Cerebellar nuclear complex (tissue), 1 donor: ENCODE measurements around the gene TCEA2.
A peak's percentile ranks its signal among the peaks of the same experiment; 100 is the strongest.
"Not testable (repeated sequence)": the region's sequence is repeated elsewhere in the genome, so short reads cannot be mapped to it uniquely, and the experiment has no call there.

Experiments used
- DNase-seq, 2 experiments: peaks; one replicate each; lab custom pipeline; 2025; lab: John Stamatoyannopoulos, UW

TCEA2 gene

DNA sequence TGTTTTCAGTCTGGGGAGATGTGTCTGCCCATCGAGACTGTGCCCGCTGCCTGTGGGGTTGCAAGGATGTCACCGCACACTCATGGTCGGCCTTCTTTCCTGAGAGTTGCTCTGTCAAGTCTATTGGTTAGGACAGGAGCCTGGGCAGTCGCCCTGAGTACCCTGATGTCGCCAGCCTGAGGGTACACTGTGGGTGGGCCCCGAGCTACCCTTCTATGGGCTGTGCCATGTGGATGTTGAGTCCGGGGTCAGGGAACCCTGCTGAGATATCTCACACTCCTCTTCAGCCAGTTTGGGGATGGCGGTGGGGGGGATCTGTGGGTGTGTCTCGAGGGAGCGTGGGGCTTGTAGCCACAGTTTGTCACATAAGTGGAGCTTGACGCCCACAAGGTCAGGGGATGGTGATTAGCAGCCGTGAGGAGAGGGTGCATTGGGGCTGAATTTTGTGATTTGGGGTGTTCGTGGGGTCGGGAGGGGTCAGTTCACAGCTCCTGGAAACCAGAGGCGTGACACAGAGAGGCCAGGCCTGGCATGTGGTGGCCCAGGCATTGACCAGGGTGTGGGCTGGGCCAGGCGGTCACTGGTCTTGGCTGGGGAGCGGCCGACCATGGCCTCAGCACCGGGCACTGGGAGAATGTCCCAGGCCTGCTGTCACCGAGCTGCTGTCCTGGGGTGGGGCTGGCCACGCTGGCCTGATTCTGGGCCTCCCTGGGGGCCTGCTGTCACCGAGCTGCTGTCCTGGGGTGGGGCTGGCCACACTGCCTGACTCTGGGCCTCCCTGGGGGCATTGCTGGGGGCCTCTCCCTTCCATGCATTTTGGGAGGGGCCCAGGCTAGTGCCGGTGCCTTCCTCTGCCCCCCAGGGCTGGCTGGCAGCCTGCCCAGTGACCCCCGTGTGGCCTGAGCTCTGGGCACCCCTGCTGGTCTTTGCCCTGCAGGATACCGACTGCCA lies 46.0 kb downstream of the TCEA2 start:
- no peak for DNase-seq

DNA sequence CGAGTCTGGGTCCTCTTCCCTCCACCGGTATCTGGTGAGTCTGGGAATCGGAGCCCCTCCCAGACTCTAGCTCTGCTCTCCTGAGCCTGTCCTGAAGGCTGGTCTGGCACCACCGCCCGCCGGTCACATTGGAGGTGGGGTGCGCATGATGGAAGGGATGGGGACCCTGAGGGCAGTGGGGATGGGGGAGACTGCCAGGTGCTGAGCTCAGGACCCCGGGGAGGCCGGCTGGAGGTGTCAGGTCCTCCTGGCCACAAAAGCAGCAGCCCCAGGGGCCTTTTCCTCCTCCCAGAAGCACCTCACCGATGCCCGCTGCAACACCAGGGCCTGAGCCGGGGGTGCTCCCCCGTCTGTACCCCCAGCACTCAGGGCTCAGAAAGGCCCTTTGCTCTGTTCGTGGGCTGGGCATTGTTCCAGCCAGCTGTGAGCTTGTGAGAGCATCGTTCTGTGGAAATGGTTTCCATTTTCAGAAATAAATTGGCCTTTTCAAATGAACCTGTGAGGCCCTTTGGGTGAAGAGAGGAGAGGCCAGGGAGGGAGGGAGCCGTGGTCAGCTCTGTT lies 46.9 kb downstream of the TCEA2 start:
- no peak for DNase-seq

DNA sequence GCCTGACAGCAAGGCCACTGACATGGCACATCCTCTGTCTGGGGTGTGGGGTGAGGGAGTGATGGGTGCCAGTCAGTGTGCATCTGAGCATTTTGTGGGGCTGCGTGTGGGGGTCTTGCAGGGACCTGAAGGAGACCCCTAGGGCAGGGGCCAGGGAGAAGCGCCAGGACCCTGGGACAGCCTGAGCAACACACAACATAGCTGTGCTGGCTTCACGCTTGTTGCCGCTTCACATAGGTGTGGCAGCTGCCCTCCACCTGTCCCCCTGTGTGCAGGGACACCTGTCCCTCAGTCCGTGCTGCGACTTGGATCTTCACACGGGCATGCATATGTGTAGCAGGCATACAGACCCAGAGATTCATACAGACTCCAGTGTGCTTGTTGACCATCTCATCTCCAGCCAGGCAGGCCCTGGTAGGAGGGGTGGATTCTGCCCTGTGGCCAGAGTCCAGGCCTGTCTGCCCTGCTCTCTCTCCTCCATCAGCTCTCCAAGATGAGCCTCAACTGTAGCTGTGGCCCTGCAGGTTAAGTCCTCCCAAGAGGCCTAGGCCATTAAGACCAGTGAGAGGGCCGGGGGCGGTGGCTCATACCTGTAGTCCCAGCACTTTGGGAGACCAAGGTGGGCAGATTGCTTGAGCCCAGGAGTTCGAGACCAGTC lies 47.5 kb downstream of the TCEA2 start:
- DNase-seq: no peak

DNA sequence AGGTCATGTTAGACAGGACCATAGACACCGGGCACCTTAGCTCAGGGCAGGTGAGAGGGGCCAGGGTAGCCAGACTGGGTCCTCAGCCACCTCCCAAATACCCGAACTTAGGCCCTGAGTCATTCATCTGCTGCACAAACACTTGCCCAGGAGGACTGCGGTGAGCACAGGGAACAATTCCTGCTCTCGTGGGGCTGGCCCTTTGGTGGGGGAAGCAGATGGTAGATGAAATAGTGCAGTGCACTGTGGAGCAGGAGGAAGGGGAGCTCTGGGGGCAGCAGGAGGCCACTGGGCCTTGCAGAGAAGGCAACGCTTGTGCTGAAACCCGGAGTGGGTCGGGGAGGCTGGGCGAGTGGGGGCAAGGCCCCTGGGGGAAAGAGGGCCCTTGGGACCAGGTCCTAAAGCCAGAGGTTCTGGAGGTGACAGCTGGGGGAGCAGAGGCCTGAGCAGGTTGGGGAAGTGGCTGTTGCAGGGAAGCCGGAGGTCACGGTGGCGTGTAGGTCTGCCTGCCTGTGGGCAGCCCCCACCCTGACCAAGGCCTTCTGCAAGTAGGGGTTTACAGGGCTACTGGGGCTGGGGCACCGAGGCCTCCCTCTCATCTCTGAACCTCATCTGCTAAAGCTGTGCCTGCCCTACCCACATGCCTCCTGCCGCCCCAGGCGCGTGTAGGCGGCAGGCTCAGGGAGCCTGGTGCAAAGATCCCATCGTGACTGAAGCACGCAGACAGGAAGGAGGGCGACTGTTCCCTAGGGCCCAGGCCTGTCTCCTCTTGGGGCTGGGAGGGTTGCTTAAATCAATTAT lies 49.0 kb downstream of the TCEA2 start:
- DNase-seq: no peak

DNA sequence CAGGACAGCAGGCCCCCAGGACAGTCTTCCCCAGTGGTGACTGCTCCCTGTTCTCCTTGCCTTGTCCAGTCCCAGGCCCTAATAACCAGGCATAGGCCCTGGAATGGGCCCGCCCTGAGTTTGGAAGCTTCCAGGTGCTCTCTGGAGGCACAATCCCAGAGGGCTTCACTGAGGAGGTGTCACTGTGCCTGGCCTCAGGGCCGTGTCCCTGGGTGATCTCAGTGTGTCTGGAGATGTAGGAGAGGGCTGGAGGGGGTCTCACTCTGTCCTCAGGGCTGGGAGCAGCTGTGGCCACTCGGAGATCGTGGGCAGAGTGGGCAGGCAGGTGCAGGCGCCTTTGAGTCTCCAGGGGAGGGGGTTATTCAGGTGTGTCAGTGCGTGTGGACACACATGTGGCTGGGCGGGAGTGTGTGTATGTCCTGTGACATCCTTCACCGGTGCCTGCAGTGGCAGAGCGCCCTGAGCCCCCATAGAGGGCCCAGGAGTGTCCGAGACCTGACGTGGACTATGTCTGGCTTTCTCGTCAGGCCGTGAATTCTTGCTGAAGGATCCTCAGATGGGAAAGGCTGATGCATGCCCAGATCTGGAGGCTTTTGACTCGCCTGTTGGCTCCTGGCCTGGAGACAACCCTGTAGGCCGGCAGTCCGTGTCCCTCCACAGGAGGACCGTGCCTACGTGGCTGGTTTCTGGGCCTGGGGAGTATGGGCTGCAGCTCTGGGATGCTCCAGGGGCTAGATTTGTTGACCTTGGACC lies 49.9 kb downstream of the TCEA2 start:
- no peak for DNase-seq

DNA sequence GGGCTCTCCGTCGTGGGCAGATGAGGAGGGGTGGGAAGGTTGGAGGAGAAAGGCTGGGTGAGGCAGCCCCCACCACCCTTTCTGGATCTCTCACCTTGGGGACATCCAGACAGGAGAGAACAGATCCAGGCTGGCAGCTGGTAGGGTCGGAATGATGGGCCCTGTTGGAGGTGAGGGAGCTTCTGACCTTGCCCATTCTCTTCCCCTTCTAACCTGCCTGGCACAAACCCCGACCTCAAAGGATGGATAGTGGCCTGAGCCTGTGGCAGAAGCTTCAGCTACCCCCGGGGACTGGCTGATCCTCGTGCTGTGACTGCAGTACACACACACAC lies 50.4 kb downstream of the TCEA2 start:
- no peak for DNase-seq

DNA sequence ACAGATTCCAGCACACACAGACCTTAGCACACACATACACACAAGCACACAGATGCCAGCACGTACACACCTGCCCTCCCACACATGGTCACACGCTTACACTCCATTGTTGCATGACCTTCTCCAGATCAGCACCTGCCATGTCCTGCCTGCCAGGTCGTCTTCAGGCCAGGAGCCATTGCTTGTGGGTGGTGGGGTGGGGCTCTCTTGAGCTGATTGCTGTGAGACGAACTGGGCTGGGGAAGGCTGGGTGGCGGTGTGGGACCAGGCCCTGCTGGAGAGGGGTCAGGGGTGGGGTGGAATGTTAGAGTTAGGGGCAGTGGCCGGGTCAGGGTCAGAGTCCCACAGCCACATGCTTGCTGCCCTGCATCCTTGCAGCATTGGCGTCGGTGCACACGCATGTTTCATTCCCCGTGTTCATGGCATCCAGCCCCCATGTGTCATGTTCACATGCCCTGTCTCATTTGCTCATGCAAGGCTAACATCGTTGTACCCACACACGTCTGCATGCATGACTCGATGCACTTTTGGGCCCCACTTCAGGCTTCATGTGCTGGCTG lies 50.9 kb downstream of the TCEA2 start:
- no peak for DNase-seq

DNA sequence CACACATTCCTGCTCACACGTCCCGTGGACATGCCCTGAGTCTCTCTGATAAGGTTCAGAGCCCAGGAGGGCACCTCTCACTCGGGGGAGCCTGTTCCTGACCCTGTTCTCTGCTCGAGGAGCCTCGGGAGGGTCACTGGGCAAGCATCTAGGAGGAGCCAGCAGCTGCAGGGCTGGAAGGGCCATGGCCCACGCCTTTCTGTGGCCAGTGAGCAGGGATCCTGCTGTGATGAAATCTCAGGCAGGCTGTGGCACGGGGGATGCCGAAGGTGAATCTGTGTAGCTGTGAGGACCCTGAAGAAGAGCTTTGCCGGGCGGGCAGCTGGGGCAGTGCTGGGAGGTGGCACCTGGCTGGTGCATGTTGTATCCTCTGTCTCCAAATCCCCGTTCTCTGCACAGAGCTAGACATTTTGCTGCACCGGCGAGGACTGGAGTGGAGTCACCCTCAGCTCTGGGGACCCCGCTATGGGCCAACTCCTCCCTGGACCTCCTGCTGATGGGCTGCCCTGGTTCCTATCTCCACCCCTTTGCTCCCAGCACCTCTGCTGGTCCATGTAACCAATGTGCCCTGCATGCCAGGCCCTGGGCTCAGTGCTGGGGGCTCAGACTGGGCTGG lies 51.5 kb downstream of the TCEA2 start:
- no peak for DNase-seq

DNA sequence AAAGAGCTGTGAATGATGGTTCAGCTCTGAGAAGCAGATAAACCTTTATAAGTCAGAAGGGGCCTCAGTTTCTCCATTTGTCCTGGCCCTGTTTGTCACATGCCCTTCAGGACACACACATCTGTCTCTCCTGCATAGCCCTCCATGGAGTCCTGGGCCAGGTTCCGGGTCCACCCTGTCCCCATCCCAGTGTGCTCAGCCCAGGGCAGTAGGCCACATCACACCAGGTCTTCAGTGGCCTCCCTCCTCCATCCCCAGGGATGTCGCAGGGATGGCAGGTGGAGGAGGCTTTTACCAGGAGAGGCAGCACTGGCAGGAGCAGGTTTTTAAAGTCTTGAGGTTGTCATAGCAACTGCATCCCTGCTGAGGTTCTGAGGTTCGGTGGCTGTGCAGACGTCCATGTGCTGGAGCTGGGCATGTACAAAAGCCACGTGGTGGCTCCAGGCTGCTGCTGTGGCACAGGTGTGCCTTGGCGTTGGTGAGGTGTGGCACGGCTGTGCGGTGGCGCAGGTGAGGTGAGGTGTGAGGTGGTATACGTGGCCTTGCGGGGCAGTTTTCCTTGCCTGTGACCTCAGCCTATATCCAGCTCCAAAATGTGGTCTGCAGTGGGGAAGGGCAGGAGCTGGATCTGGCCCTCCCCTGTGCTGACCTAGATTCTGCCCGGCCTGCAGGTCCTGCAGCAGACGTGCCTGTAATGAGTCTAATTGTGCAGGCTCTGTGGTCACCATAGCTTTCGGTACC lies 52.3 kb downstream of the TCEA2 start:
- peak; percentile 55 to 83 for DNase-seq

DNA sequence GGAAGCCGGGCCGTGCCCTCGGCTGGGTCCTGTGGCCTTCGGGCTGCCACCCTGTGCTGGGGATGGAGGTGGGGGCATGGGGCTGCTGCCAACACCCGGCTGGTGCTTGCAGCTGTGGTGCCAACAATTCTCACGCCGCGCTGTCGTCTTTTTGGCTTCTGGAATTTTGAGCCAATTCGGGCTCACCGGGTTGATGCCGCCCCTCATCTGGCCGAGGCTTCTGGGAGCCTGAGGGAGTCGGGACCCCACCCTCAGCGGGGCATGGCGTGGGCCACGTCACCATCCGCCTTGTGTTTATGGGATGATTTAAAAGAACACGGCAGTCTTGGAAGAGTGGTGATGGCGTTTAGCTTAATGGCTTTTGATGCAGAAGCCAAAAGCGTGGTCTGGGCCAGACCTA lies 53.0 kb downstream of the TCEA2 start:
- DNase-seq: no peak

DNA sequence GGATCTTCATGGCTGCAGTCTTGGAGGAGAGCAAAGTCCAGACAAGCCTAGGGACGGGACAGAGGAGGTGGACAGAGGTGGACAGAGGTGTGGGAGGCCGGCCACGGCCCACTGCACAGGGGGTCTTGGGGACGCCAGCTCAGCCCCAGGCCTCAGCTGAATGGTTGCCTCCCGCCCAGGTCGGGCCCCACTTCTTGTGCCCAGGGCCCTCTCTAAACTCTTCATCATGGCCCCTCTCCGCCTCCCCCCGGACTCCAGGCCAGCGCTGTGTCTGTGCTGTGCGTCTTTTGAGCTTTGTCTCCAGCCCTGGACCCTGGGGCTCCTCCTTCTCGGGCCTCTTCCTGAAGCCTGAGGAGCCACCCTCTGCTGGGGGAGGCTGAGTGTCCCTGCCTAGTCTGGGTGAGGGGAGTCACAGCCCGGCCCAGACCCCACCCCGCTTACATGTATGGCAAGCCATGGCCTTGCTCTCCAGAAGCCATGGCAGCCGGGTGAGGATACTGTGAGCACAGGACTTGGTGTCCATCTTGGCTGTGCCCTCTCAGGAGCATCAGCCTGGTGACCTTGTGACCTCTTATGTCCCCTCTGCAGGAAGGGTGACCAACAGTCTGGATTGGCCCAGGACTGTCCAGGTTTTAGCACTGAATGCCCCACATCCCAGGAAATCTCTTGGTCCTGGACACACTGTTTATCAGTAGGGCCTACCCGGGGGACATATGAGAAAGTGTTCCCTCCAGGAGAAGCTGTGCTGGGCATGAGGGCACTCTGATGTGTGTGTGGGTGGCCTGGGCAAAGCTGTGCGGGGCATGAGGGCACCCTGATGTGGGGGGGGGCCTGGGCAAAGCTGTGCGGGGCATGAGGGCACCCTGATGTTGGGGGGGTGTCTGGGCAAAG lies 53.8 kb downstream of the TCEA2 start:
- no peak for DNase-seq

DNA sequence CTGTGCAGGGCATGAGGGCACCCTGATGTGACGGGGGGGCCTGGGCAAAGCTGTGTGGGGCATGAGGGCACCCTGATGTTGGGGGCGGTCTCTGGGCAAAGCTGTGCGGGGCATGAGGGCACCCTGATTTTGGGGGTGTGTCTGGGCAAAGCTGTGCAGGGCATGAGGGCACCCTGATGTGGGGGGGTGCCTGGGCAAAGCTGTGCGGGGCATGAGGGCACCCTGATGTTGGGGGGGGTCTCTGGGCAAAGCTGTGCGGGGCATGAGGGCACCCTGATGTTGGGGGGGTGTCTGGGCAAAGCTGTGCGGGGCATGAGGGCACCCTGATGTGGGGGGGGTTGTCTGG lies 54.4 kb downstream of the TCEA2 start:
- DNase-seq: not testable (repeated sequence)

DNA sequence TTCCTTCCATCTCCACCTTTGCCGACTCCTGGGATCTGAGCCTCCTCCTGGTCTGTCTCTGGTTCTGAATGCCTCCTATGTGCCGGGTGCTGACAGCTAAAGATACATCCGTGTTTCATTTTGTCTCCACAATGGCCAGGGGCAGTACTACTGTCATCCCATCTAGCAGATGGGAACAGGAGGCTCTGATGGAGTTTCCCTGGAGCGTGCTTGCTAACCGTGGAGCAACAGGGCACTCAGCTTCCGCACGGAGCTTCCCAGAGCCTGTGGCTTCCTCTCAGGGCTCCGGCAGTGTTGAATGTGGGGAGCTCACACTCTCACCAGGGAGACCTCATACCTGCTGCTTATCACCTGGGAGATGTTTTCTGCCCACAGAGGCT lies 56.3 kb downstream of the TCEA2 start:
- DNase-seq: no peak

DNA sequence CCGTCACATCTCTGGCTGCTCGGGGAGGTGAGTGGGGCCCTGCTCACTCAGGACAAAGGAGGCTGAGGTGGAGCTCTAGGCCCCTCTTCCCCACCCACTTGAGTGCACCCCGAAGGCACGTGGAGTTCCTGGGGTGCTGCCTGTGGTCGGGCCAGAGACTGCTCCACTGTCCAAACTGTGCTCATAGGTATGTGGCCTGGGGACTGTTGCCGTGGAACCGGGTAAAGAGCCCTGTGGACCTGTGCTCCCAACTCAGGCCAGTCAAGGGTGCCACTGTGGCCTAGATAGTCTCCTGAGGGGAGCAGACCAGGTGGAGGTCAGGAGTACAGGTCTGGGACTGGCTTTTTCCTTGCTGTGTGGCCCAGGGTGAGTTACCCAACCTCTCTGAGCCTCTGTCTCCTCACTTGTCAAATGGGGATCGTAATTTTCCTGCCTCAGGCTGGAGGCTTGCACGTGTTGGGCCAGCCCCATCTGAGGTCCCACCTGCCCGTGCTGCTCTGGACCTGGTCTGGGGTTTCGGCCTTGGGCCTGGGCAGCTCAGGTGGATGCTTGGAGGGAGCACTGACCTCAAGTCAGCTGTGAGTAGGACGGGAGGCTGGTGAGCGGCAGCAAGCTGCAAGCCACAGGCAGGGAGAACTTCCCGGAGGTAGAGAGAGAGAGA lies 56.8 kb downstream of the TCEA2 start:
- no peak for DNase-seq

DNA sequence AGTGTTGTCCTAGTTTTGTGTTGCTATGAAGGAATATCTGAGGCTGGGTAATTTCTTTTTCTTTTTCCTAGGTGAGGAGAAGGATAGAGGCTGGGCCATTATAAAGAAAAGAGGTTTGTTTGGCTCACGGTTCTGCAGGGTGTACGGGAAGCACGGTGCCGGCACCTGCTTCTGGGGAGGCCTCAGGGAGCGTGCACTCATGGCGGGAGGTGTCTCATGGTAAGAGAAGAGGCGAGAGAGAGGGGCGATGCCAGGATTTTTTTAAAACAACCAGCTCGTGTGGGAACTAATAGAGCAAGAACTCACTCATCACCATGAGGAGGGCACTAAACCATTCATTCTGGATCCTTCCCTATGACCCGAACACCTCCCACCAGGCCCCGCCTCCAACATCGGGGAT lies 58.6 kb downstream of the TCEA2 start:
- no peak for DNase-seq
